HCT116 (cell line): ENCODE data around the gene IMPG2. TPM values are rescaled to one million over a fixed set of nuclear protein-coding genes. Genes with fewer than 3 reads are reported as not detected.

ENCODE experiments used
- ATAC-seq: fragments of 200-7000 bp; cut with Tn5 transposase; 2 replicates; pipeline ENCODE4 v1.9.1; 2020; ENCODE audit warnings: mild to moderate bottlenecking, moderate library complexity
- BruUV-seq: library from RNA; stranded (reverse); fragments of 400-500 nt; replicated peaks from 2 replicates; lab custom pipeline; 2021; lab: Mats Ljungman, UMichigan
- CTCF ChIA-PET: fragments of 300-600 bp; sonication (Branson Sonifier 250); formaldehyde crosslinking; loops from one replicate; lab custom pipeline; 2021; ENCODE audit warnings: antibody characterized with exemption; lab: Charles Lee
- POLR2A ChIA-PET: fragments of 300-600, 350-600 bp; sonication (Branson Sonifier 250); formaldehyde crosslinking; loops from one replicate; lab custom pipeline; 2021; ENCODE audit warnings: antibody characterized with exemption; lab: Charles Lee
- RAD21 ChIA-PET, 2 experiments: fragments of 300-600 bp; sonication (Branson Sonifier 250); formaldehyde crosslinking; loops; one replicate each; lab custom pipeline; 2023; ENCODE audit warnings: low total read pairs in 2 of 2; ENCODE audit not compliant: uncharacterized antibody in 2 of 2, unreplicated experiment in 2 of 2, low non-redundant PET in 1 of 2; lab: Charles Lee
- DNase-seq: peaks from one replicate; pipeline ENCODE4 v3.0.0-alpha.2; 2010; ENCODE audit warnings: low read depth, low spot score
- H2AFZ ChIP-seq: fragments of 200-600 bp; shearing (Covaris generic), sonication (generic); 2 replicates; pipeline ENCODE4 v1.6.1; 2017; ENCODE audit warnings: low read depth, mixed run types, mixed read lengths, antibody characterized with exemption, low read length; ENCODE audit not compliant: poor library complexity, severe bottlenecking
- H3K27ac ChIP-seq: 2 replicates; pipeline ENCODE4 v1.5.1; 2012; ENCODE audit warnings: low read depth, low read length
- H3K27me3 ChIP-seq: fragments of 200-600 bp; sonication (generic); 2 replicates; pipeline ENCODE4 v1.6.1; 2016; ENCODE audit warnings: mixed run types, low read length, mixed read lengths; ENCODE audit not compliant: insufficient read depth
- H3K36me3 ChIP-seq, 2 experiments: fragments of 200-500 bp in 1 of 2; fragments of 200-600 bp in 1 of 2; sonication (Bioruptor generic) in 1 of 2; sonication (generic) in 1 of 2; 2 replicates each; pipeline versions ENCODE4 v1.5.1 to v1.6.1; 2014 to 2016; ENCODE audit warnings: low read length in 2 of 2, inconsistent platforms in 1 of 2, mixed read lengths in 1 of 2, mixed run types in 1 of 2; ENCODE audit not compliant: insufficient read depth in 2 of 2, control insufficient read depth in 1 of 2
- H3K4me1 ChIP-seq, 2 experiments: fragments of 200-600 bp in 1 of 2; sonication (generic) in 1 of 2; 2 replicates each; pipeline versions ENCODE4 v1.5.1 to v1.6.1; 2012 to 2017; ENCODE audit warnings: low read length in 2 of 2, inconsistent platforms in 1 of 2, mild to moderate bottlenecking in 1 of 2, mixed read lengths in 1 of 2, mixed run types in 1 of 2, moderate library complexity in 1 of 2; ENCODE audit not compliant: insufficient read depth in 2 of 2, control insufficient read depth in 1 of 2
- H3K4me2 ChIP-seq: fragments of 200-600 bp; sonication (generic); 2 replicates; pipeline ENCODE4 v1.6.1; 2017; ENCODE audit warnings: mixed run types, low read length, mixed read lengths
- H3K4me3 ChIP-seq, 2 experiments: fragments of 200-600 bp in 1 of 2; sonication (generic) in 1 of 2; replicated peaks in 1 of 2; 2 replicates each; pipeline ENCODE4 v1.5.1; 2011 to 2016; ENCODE audit warnings: low read length in 2 of 2, control low read depth in 1 of 2, low read depth in 1 of 2, mild to moderate bottlenecking in 1 of 2, mixed read lengths in 1 of 2, mixed run types in 1 of 2
- H3K79me2 ChIP-seq: fragments of 200-600 bp; sonication (generic); 2 replicates; pipeline ENCODE4 v1.6.1; 2017; ENCODE audit warnings: mild to moderate bottlenecking, mixed run types, low read length, moderate library complexity, mixed read lengths; ENCODE audit not compliant: insufficient read depth
- H3K9ac ChIP-seq: fragments of 200-600 bp; sonication (generic); 2 replicates; pipeline ENCODE4 v1.6.1; 2016; ENCODE audit warnings: low read length, mixed read lengths
- H3K9me2 ChIP-seq: fragments of 200-600 bp; sonication (generic), shearing (Covaris generic); 2 replicates; pipeline ENCODE4 v1.6.1; 2017; ENCODE audit warnings: mixed run types, mild to moderate bottlenecking, moderate library complexity; ENCODE audit not compliant: insufficient read depth
- H3K9me3 ChIP-seq, 2 experiments: fragments of 200-500 bp in 1 of 2; fragments of 200-600 bp in 1 of 2; sonication (Bioruptor generic) in 1 of 2; sonication (generic) in 1 of 2; 2 replicates each; pipeline ENCODE4 v1.6.1; 2014 to 2017; ENCODE audit warnings: low read length in 2 of 2, mixed read lengths in 2 of 2, inconsistent platforms in 1 of 2, low read depth in 1 of 2, mild to moderate bottlenecking in 1 of 2, mixed run types in 1 of 2, moderate library complexity in 1 of 2; ENCODE audit not compliant: control insufficient read depth in 1 of 2, insufficient read depth in 1 of 2
- H4K20me1 ChIP-seq: fragments of 200-600 bp; sonication (generic), shearing (Covaris generic); 2 replicates; pipeline ENCODE4 v1.6.1; 2017; ENCODE audit warnings: mixed run types, mild to moderate bottlenecking, moderate library complexity; ENCODE audit not compliant: insufficient read depth
- CBX3 ChIP-seq: IDR thresholded peaks from 2 replicates; pipeline ENCODE4 v1.6.1; 2012; ENCODE audit warnings: low read depth
- CEBPB ChIP-seq: IDR thresholded peaks from 2 replicates; pipeline ENCODE4 v1.6.1; 2012; ENCODE audit warnings: low read depth
- EGR1 ChIP-seq: IDR thresholded peaks from 2 replicates; pipeline ENCODE4 v1.6.1; 2012; ENCODE audit warnings: low read depth
- ELF1 ChIP-seq: IDR thresholded peaks from 2 replicates; pipeline ENCODE4 v1.6.1; 2012; ENCODE audit warnings: low read depth, borderline replicate concordance
- EZH2 ChIP-seq: fragments of 200-600 bp; sonication (generic); IDR thresholded peaks from 2 replicates; pipeline ENCODE4 v1.6.1; 2017; ENCODE audit warnings: antibody characterized with exemption, mixed run types
- EZH2phosphoT487 ChIP-seq: fragments of 200-600 bp; IDR thresholded peaks from 2 replicates; pipeline ENCODE4 v1.6.1; 2018; ENCODE audit warnings: antibody characterized with exemption, borderline replicate concordance
- FOSL1 ChIP-seq: IDR thresholded peaks from 2 replicates; pipeline ENCODE4 v1.6.1; 2012; ENCODE audit warnings: low read depth
- JUND ChIP-seq: IDR thresholded peaks from 2 replicates; pipeline ENCODE4 v1.6.1; 2012
- POLR2AphosphoS5 ChIP-seq: IDR thresholded peaks from 2 replicates; pipeline ENCODE4 v1.6.1; 2011; ENCODE audit warnings: mild to moderate bottlenecking, low read depth, low read length, moderate library complexity
- RAD21 ChIP-seq: IDR thresholded peaks from 2 replicates; pipeline ENCODE4 v1.6.1; 2012; ENCODE audit warnings: low read depth, mild to moderate bottlenecking
- SIN3A ChIP-seq: IDR thresholded peaks from 2 replicates; pipeline ENCODE4 v1.6.1; 2012; ENCODE audit warnings: low read depth
- SRF ChIP-seq: IDR thresholded peaks from 2 replicates; pipeline ENCODE4 v1.6.1; 2012; ENCODE audit warnings: low read depth
- TCF7L2 ChIP-seq: IDR thresholded peaks from 2 replicates; pipeline ENCODE4 v1.7.0; 2011; ENCODE audit warnings: borderline replicate concordance, inconsistent platforms; ENCODE audit not compliant: insufficient read depth, insufficient read length; ENCODE audit errors: extremely low read depth
- YY1 ChIP-seq: IDR thresholded peaks from 2 replicates; pipeline ENCODE4 v1.6.1; 2011; ENCODE audit warnings: low read length, low read depth, moderate library complexity, mild to moderate bottlenecking; ENCODE audit not compliant: insufficient replicate concordance; ENCODE audit errors: extremely low read depth
- ZFX ChIP-seq: fragments of 450-650 bp; IDR thresholded peaks from 2 replicates; pipeline ENCODE4 v1.6.1; 2017
- intact Hi-C: fragments of 100-400 bp; cut with micrococcal nuclease; formaldehyde crosslinking; loops from 2 replicates; pipeline ENCODE4 v1.10.0; 2022
- total RNA-seq: library from RNA; stranded (reverse); gene quantifications from one replicate; pipeline ENCODE4 v1.2.1, GENCODE V29; 2021; ENCODE audit not compliant: unreplicated experiment
- TF ChIP-seq, protein P1 (sequence below): IDR thresholded peaks from 2 replicates; pipeline ENCODE4 v1.6.1; 2011; ENCODE audit warnings: mild to moderate bottlenecking, low read length, moderate library complexity; ENCODE audit not compliant: insufficient replicate concordance; ENCODE audit errors: extremely low read depth
- TF ChIP-seq, protein P2 (sequence below): IDR thresholded peaks from 2 replicates; pipeline ENCODE4 v1.6.1; 2012; ENCODE audit warnings: low read depth
- TF ChIP-seq, protein P3 (sequence below): IDR thresholded peaks from 2 replicates; pipeline ENCODE4 v1.6.1; 2012
- TF ChIP-seq, protein P4 (sequence below): IDR thresholded peaks from 2 replicates; pipeline ENCODE4 v1.6.1; 2012
- TF ChIP-seq, protein P5 (sequence below), 3 experiments: fragments of 200-600 bp in 1 of 3; sonication (generic) in 1 of 3; IDR thresholded peaks in 2 of 3; conservative IDR thresholded peaks in 1 of 3; 2 replicates each; pipeline ENCODE4 v1.5.1; 2012 to 2017; ENCODE audit warnings: low read depth in 2 of 3, low read length in 2 of 3, antibody characterized with exemption in 1 of 3, borderline replicate concordance in 1 of 3, control low read depth in 1 of 3, mild to moderate bottlenecking in 1 of 3, mixed read lengths in 1 of 3, mixed run types in 1 of 3, moderate library complexity in 1 of 3; ENCODE audit not compliant: insufficient read depth in 1 of 3

IMPG2 gene
- total RNA-seq, 1 experiment from 2014 or later, result 0.20 TPM

DNA sequence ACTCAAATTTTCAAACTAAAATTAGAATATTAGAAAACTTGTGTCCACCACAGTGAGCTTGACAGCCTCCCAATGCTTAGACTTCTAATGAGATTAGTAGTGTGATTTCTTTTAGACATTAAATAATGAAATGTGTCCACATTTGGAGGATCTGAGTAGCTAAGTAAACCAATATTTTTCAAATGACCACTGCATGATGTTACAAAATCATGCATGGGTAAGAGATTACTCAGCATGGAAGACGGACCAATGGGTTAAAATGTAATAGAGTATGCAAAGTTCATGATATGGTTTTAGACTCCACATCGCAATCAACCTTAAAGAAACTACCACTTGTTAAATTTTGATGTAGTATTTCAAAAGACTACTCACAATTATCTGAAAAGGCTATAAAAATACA is 130.6 kb downstream of the IMPG2 start:
- H3K4me2 ChIP-seq, result no peak overlapping the region
- CTCF ChIA-PET, result no interaction called here

More for the DNA sequence above, 130.6 kb downstream of the IMPG2 start:
- no peak for DNase-seq
- ChIA-PET POLR2A (no interaction called here), RAD21 (no interaction called here)
- H3K79me2 ChIP-seq, result no peaks in the 10 kb centered on the region
- ATAC-seq, result no peak
- no peak overlapping the region for H3K27ac ChIP-seq
- H2AFZ ChIP-seq, result no peak overlapping the region
- no peaks in the 10 kb centered on the region for H3K27me3 ChIP-seq
- no peaks in the 10 kb centered on the region for H4K20me1 ChIP-seq
- no TSS peak for BruUV-seq
- H3K4me1 ChIP-seq, result no peaks in the 10 kb centered on the region
- H3K36me3 ChIP-seq, result no peaks in the 10 kb centered on the region
- H3K4me3 ChIP-seq, result no peak overlapping the region
- H3K9me2 ChIP-seq, result no peaks in the 10 kb centered on the region
- H3K9me3 ChIP-seq, result no peaks in the 10 kb centered on the region
- intact Hi-C loops, result loop anchor here (10.0 kb wide), 1 partner anchor 585 kb away; the partner anchor contains the start of gene ADGRG7
- TF ChIP-seq EGR1, result no peak
- TF ChIP-seq, protein P1, sequence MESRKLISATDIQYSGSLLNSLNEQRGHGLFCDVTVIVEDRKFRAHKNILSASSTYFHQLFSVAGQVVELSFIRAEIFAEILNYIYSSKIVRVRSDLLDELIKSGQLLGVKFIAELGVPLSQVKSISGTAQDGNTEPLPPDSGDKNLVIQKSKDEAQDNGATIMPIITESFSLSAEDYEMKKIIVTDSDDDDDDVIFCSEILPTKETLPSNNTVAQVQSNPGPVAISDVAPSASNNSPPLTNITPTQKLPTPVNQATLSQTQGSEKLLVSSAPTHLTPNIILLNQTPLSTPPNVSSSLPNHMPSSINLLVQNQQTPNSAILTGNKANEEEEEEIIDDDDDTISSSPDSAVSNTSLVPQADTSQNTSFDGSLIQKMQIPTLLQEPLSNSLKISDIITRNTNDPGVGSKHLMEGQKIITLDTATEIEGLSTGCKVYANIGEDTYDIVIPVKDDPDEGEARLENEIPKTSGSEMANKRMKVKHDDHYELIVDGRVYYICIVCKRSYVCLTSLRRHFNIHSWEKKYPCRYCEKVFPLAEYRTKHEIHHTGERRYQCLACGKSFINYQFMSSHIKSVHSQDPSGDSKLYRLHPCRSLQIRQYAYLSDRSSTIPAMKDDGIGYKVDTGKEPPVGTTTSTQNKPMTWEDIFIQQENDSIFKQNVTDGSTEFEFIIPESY, result no peak
- no peak for TF ChIP-seq RAD21
- no peak for TF ChIP-seq CBX3
- TF ChIP-seq, protein P2, sequence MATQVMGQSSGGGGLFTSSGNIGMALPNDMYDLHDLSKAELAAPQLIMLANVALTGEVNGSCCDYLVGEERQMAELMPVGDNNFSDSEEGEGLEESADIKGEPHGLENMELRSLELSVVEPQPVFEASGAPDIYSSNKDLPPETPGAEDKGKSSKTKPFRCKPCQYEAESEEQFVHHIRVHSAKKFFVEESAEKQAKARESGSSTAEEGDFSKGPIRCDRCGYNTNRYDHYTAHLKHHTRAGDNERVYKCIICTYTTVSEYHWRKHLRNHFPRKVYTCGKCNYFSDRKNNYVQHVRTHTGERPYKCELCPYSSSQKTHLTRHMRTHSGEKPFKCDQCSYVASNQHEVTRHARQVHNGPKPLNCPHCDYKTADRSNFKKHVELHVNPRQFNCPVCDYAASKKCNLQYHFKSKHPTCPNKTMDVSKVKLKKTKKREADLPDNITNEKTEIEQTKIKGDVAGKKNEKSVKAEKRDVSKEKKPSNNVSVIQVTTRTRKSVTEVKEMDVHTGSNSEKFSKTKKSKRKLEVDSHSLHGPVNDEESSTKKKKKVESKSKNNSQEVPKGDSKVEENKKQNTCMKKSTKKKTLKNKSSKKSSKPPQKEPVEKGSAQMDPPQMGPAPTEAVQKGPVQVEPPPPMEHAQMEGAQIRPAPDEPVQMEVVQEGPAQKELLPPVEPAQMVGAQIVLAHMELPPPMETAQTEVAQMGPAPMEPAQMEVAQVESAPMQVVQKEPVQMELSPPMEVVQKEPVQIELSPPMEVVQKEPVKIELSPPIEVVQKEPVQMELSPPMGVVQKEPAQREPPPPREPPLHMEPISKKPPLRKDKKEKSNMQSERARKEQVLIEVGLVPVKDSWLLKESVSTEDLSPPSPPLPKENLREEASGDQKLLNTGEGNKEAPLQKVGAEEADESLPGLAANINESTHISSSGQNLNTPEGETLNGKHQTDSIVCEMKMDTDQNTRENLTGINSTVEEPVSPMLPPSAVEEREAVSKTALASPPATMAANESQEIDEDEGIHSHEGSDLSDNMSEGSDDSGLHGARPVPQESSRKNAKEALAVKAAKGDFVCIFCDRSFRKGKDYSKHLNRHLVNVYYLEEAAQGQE, result no peak
- TF ChIP-seq, protein P3, sequence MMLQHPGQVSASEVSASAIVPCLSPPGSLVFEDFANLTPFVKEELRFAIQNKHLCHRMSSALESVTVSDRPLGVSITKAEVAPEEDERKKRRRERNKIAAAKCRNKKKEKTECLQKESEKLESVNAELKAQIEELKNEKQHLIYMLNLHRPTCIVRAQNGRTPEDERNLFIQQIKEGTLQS, result no peak
- no peak for TF ChIP-seq CEBPB
- no peak for TF ChIP-seq SIN3A
- no peak for TF ChIP-seq EZH2
- no peak for TF ChIP-seq ELF1
- no peak for TF ChIP-seq YY1
- no peak for TF ChIP-seq POLR2AphosphoS5
- TF ChIP-seq SRF, result no peak
- TF ChIP-seq, protein P4, sequence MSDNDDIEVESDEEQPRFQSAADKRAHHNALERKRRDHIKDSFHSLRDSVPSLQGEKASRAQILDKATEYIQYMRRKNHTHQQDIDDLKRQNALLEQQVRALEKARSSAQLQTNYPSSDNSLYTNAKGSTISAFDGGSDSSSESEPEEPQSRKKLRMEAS, result no peak
- TF ChIP-seq, protein P5, sequence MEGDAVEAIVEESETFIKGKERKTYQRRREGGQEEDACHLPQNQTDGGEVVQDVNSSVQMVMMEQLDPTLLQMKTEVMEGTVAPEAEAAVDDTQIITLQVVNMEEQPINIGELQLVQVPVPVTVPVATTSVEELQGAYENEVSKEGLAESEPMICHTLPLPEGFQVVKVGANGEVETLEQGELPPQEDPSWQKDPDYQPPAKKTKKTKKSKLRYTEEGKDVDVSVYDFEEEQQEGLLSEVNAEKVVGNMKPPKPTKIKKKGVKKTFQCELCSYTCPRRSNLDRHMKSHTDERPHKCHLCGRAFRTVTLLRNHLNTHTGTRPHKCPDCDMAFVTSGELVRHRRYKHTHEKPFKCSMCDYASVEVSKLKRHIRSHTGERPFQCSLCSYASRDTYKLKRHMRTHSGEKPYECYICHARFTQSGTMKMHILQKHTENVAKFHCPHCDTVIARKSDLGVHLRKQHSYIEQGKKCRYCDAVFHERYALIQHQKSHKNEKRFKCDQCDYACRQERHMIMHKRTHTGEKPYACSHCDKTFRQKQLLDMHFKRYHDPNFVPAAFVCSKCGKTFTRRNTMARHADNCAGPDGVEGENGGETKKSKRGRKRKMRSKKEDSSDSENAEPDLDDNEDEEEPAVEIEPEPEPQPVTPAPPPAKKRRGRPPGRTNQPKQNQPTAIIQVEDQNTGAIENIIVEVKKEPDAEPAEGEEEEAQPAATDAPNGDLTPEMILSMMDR (IDR thresholded peaks at IDR 0.05 in 2 of 3, conservative IDR thresholded peaks at IDR 0.05 in 1 of 3; ENCODE audit: borderline replicate concordance in 1 of 3, insufficient read depth in 1 of 3, low read depth in 2 of 3, low read length in 2 of 3), result no peak
- TF ChIP-seq ZFX, result no peak
- TF ChIP-seq TCF7L2, result no peak
- TF ChIP-seq EZH2phosphoT487, result no peak
- no peak for TF ChIP-seq FOSL1
- TF ChIP-seq JUND, result no peak
- no peak overlapping the region for H3K9ac ChIP-seq
